NCI-H1417 treated with DMSO at 0.1 percent for 48 hours (cell line): ENCODE results near the gene EPHA1.

ENCODE experiments used
- DNase-seq: peaks from one replicate; lab custom pipeline; 2025; lab: John Stamatoyannopoulos, UW

EPHA1 gene

DNA sequence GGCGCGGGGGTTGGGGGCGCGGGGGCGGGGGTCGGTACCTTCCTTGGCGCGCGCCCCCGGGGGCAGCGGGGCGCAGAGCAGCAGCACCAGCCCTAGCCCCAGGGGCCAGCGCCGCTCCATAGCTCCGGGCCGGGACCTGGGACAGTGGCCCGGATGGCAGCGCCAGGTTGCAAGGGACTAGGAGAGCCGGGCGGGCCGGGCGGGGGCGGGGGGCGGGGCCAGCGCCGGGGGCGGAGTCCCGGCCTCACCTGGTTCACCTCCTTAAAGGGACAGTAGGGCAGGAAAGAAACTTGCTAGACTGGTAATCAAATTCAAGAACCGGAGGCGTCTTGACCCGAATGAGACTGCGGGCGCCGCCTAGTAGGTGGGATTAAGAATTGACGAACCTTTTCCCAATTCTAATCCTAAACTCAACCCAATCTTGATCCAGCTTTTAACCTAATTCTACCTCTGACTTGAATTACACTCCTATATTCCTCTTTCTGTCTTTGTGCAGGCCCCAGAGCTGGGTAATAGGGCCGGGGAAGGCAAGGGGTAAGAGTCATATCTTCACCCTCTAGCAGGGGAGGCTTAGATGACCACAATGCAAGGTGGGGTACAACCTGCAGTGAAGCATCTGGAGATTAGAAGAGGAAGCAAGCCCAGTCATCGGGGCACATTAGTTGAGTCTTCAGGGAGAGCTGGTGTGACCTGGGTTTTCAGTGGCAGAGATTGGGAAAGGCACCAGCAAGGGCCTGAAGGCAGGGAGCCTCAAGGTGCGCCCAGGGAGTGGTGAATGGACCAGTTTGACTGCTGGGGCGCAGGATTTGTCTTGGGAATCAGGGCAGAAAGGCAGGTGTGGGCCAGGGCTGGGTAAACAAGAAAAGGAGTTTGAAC, at the start of gene EPHA1:
Gene EPHA1, minus strand, starts transcription at position 171 of the 876 bp plus-strand sequence. Its CDS starts 51 bp downstream, at position 120.
- no peak for DNase-seq

DNA sequence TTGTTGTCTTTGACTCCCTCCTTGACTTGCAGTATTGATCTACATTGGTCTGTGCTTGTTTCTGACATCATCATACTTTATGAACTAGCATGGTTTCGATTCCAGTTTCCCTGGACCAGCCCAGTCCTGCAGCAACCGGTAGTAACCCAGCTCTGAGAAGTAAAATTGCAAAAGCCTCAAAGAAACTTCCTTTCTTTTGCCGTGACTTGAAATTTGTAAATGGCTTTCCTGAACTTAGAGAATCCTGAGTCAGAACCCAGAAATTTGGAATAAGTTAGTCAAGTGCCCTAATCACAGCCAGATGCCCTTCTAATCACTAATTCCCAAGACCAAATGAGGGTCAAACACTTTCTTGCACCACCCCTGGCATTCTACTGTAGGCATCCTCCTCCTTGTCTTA, 49.6 kb upstream of the EPHA1 start:
- DNase-seq, result no peak

DNA sequence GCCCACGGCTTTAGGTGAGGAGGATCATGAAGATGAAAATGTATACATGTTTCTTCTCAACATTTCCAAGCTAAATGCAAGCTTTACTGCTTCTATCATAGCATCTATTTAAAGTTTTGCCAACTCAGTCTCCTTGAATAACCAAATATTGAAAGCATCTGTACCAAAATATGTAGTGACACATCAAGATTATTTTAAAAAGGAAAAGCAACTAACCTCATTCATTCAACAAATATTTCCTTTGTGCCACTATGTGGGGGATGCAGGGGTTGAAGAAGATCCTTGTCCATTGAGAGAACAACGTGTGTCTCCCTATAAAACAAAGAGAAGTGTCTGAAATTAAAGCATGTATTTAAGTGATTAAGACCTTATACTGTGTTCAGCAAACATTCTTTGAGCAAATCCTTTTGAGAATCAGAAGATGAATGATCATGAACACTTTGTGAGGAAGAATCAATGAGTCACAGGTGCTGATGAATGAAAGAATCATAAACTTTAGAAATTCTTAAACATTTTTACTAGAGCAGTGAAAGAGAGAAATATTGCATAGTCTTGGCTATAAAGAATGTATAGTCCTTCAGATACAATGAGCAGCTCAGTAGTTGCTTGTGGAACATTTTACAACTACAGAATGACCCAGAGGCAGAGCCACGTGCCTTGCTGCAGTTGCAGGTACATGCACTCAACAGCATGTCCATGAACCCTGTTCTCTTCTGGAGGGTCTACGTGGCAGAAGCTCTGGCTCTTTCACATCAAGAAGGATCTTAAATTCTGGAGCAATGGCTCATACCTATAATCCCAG, 48.5 kb upstream of the EPHA1 start:
- DNase-seq, result no peak

DNA sequence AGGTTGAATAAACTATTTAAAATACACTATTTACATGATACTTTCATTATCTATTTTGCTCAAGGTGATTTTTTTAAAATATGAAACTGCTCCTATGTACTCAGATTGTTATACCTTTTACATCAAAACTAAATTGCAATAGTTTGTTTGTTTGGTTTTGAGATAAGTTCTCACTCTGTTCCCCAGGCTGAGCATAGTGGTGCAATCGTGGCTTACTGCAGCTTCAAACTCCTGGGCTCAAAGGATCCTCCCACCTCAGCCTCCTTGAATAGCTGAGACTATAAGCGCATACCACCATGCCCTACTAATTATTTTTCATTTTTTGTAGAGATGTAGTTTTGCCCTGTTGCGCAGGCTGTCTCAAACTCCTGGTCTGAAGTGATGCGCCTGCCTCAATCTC, 47.3 kb upstream of the EPHA1 start:
- DNase-seq, result no peak

DNA sequence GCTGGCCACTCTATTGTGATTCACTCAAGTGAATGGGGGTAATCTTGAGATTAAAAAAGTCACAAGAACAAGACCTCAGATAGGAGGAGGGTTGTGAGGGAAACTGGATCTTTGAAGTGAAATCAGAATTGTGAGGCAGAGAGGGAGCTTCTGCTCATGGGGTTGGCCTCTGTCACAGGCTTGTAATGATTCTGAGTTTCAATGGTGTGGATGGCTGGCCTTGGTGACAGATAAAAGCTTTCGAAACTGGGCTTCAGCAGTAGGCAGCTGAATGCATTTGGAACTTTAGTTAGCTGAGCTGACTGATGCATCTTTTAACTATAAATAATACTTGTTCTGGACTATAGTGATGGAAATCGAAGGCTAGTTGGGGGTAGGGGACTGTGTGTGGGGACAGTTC, 46.8 kb upstream of the EPHA1 start:
- no peak for DNase-seq

DNA sequence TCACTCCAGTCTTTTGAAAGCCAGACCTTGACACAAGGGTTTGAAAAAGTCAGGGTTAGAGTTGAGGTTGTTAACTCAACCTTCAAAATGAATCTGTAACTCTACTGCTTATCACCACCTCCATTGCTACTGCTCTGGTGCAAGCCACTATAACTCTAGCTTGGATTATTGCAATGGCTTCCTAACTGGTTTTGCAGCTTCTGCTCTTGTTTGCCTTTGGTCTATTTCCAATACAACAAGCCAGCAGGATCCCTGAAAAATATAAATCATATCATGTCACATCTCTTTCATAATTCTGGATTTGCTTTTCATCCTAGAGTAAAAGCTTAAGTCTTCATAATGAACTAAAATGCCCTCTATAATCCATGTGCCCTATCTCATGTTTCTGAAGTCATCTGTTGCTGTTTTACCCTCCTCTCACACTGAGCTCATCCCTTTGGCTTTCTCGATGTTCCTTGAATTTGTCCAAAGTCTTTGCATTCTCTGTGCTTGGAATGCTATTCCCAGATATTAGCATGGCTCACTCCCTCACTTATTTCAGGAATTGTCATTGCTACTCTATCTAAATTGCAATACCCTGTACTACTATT, 45.5 kb upstream of the EPHA1 start:
- no peak for DNase-seq

DNA sequence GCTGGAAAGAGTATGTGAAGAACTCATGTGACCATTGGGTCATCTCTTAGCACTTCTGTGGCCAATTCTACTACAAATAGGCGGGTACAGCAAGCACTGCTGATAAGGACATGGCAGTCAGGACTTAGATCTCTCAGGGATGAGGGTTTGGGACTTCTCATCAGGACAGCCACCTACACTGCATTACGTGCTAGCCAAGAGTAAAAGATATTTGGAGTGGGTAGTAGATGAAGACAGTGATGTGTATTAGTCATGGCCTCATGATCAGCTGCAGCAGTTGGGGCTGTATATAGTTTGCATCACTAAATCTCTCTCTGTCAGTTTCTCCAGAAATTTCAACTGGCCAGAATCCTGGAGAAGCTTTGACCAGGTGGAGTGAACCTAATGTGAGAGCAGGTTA, 43.8 kb upstream of the EPHA1 start:
- no peak for DNase-seq

DNA sequence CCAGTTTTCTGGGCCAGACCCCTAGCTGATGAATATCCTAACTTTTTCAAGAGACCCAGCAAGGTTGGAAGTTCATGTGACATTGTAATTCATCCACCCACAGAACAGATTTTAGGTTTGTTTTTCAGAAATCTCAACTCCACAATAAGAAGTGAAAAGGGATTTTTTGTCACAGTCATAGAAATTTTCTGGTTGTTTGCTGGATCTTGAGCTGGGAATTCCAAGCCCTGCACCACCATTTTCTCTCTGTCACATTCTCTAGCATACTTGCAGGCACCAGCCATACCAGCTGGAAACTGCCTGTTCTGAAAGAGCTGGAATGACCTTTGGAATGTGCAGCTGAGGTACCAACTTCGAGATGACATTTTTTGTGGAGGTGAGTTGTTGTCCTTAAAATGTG, 43.1 kb upstream of the EPHA1 start:
- DNase-seq, result no peak

DNA sequence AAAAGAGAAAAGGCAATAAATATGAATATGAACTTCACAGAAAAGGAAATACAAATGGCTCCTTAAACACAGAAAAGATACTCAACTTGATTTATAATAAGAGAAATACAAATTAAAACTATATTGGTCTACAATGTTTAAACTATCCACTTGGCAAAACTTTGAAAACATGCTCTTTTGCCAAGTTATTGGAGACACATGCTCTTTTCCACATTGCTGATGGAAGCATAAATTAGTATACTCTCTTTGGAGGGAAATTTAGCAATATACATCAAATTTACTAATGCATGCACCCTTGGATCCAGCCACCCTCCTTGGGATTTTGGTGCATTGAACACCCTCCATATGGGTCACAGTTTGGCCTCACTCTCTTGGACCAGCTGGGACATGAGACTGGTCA, 42.5 kb upstream of the EPHA1 start:
- no peak for DNase-seq

DNA sequence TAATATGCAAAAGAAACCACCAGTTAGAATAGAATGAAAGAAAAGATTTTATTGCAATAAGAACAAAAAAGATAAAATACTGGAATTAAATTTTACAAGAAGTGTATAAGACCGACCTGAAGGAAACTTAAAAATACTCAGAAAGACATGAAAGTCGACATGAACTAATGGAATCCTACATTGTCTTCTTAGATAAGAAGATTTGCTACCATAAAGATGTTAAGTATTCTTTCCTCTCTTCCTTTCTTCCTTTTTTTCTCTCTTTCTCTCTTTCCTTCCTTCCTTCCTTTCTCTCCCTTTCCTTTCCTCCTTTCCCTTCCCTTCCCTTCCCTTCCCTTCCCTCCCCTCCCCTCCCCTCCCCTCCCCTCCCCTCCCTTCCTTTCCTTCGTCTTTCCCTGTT, 41.1 kb upstream of the EPHA1 start:
- no peak for DNase-seq

DNA sequence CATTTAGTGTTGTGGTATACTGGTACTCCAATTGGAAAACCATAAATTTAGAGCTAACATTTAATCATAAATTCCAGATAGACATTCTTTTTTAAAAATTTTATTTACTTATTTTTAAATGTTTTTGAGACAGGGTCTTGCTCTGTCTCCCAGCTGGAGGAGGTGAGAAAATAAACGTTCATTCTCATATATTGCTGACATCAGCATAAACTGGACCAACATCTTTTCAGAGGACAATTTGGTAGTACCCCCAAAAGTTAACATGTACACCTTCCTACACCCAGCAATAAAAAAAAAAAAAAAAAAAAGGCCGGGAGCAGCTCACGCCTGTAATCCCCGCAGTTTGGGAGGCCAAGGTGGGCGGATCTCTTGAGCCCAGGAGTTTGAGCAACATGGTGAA, 39.8 kb upstream of the EPHA1 start:
- no peak for DNase-seq

DNA sequence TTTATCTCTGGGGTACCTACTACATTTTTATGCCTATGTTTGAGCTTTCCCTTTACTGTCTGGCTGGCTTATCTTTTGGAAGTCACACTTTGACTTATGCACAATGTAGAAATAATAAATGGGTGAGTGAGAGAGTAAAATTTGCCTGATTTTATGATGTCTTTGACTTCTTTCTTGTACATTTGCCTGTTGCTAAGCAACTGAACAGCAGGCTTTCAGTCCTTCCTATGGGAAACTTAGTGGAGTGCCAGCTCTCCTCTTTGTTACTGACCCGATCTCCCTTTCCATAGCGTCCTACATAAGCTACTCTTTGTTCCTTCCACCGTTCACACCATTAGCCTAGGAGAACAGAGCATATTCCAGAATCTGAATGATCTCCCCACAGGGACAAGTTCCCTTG, 38.8 kb upstream of the EPHA1 start:
- DNase-seq, result no peak

DNA sequence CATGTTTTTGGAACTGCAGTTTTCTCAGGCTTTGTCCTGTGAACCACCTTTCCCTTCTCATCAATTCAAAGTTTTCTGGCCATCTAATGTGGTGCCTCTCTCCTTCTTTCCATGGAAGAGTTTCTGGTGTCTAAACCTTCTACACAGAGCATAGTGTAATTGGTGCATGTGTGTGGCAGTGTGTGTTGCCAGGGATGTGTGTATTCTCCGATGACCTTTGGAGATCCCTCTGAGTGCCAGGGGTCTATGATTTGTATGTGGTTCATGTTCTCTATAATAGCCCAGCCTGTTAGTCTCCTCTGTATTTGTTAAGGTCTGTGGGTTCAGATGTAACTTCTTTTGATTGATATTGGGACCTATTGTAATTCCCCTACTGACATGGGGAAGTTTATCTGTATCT, 36.1 kb upstream of the EPHA1 start:
- no peak for DNase-seq

DNA sequence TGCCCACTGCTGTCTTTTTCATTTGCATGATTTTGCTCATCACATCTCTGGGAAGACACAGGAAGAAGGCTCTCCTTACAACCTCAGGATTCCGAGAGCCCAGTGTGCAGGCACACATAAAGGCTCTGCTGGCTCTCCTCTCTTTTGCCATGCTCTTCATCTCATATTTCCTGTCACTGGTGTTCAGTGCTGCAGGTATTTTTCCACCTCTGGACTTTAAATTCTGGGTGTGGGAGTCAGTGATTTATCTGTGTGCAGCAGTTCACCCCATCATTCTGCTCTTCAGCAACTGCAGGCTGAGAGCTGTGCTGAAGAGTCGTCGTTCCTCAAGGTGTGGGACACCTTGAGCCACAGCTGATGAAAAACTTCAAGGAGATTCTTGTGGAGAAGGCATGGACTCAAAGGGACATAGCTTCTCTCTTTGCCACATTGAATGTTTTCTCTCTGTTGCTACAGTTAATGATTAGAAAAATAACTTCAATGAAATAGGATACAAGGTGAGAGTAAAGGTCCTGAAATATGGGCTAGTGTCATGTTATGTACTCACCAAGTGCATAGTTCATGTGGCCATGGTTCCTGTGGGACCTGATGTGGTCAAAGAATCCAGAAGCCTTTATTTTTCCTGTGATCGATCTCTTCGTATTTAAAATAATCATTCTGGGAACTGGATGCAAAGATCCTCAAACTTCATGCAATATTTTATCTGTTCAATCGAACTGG, 35.6 kb upstream of the EPHA1 start:
- DNase-seq, result no peak

DNA sequence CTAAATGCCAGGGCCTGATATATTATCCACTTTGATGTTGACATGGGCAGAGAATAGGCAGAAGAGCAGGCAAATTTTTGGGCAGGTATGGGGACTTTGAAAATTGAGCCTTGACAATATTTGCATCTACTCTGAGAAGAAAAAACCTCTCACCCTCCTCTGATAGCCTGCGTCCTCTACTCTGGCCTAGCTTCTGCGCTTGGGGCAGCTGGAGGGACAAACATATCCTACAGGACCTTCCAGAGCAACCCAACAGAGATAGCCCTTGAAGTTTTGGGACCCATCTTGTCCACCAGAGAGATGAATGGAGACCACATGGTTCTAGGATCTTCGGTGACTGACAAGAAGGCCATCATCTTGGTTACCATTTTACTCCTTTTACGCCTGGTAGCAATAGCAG, 34.5 kb upstream of the EPHA1 start, which contains the start of gene TAS2R60:
Gene TAS2R60, plus strand, starts transcription at position 301 of the 400 bp plus-strand sequence. Its CDS starts 0 bp downstream, at position 301.
- no peak for DNase-seq

DNA sequence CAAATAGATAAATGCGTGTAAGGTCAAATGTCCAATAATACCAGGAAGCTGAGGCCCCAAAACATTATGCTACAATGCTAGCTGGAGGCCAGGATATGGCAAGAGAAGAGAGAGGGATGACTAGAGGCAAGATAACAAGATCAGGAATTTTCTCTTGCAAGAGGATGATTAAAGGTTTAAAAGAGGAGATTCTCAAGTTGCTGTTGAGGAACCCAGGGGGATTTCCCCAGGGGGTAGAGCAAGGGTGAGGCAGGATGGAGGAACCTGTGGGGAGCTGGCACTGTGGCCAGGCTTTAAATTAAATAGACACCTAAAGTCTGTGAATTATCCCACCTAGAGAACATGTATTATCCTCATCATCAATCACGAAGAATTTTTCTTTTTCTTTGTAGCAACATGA, 31.2 kb upstream of the EPHA1 start:
- no peak for DNase-seq

DNA sequence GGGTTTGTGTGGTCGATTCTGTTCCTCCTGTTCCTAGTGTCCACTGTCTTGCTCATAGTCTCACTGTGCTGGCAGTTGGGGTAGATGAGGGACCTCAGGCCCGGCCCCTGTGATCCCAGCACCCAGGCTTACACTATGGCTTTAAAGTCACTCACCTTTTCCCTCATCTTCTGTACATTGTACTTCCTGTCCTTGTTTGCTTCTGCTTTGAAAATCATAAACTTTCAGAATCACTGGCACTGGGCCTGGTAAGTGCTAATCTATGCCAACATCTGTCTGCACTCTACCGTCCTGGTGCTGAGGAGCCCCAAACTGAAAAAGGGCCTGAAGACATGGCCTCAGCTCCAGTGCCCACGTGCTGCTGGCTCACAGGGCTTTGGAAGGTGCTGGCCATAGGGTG, 28.9 kb upstream of the EPHA1 start:
- no peak for DNase-seq

DNA sequence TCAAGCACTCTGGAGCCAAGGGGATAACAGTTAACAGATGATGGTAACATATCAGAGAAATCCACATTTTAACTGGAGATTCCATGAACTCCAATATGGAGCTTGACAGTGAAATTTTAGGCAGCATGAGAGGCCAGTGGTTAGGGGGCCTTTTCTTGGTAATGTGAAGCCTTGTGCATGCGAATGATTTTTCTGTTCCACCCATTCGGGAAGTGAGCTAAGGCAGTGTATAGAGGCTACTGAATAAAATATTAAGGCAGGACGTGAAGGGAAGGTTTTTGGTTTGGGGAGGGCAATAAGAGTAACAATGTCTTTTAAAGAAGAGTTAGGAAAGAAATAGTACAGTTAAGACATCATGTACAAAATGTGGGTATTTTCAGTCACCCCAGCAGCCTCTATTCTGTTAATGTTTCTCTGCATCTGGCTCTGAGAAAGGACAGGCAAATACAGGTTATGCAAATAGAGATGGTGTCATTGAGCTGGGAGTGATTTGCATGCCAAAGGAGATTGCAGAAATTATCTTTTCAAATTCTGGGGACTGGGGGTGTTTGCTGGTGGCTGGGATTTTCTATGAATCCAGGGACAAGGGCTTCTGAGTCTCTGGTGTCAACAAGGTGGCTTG, 27.8 kb upstream of the EPHA1 start:
- DNase-seq, result no peak

DNA sequence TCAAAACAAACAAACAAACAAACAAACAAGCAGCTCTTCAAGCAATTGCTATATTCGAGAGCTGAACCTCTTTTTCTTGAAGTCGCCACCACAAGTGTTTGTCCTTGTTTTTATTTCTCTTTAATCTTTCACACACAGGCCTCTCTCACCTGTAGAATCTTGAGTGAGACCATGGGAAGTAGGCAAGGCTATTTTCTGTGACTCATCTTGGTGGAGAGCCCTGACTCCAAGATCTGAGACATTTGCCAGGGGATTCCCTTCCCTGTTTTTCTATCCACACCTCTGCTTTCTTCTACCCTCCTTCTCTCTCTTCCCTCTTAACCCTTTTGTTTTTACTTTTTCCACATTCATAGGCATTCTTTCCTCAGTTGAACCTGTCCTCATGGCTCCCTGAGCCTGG, 26.6 kb upstream of the EPHA1 start:
- DNase-seq, result no peak

DNA sequence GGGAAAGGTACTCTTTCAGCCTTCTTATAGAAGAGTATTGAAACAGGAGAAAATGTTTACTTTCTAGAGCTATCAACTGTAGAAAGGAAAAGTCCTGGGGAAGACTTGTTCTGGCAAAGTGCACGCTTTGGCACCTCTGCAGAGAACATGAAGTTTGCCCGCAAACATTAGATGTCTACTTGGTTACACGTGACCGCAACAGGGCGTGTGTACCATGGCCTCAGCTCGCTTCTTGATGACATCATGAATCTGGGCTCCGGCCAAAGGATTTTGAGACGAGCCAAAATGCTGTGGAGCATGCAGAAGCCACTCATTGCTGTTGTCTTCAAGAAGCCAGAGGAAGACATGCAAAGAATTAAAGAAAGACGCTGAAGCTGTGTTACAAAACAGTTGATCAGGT, 26.0 kb upstream of the EPHA1 start:
- DNase-seq, result no peak

DNA sequence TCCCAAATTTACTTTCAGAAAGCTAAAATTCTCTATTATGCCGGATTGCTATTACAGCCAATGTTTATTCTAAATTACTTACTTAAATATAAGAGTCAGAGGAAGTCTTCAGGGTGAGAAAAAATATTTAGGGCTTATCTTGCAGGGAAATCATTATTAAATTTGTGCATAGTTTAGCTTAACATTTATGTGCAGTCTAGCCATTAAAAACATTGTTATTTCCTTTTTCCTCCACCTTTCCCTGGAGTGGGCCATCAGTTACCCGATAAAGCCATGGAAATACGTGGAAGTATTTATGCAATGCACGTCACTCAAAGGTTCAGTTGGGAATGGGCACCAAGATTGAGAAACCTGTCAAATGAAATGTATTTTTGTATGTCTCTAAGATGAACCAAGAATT, 25.1 kb upstream of the EPHA1 start:
- DNase-seq, result no peak

DNA sequence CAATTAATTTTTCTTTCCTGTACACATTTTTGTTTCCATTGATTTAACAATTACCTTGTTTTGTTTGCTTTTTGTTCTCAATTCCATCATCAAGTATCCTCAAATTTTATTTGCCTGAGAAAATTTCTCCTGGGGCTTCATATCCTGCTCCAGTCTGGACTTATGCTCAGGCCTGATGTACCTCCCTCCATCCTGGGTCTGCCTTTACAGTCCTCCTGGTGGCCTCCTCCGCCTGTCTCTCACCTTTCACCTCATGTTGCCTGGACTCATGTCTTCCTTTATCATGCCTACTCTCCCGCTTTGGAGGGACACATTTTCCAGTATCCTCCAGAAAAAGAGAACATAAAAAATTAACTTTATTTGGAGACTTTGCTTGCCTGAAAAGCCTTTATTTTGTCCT, 22.5 kb upstream of the EPHA1 start:
- DNase-seq, result peak; percentile 21
